Measurements from ENCODE around the gene DMAP1.

GRCh38 chr1:44174630-44175029 lies 38.6 kb upstream of the DMAP1 start:
- TF ChIP-seq CTCF (IDR thresholded peaks at IDR 0.05) = no peak
- TF ChIP-seq POLR2A (IDR thresholded peaks at IDR 0.05) = no peak
